HCT116 (cell line): ENCODE measurements around the gene NIN. TPM values are rescaled to one million over a fixed set of nuclear protein-coding genes. Genes with fewer than 3 reads are reported as not detected.

Experiments
- ATAC-seq: fragments of 200-7000 bp; cut with Tn5 transposase; 2 replicates; pipeline ENCODE4 v1.9.1; 2020; ENCODE audit warnings: mild to moderate bottlenecking, moderate library complexity
- BruUV-seq: library from RNA; stranded (reverse); fragments of 400-500 nt; replicated peaks from 2 replicates; lab custom pipeline; 2021; lab: Mats Ljungman, UMichigan
- CTCF ChIA-PET: fragments of 300-600 bp; sonication (Branson Sonifier 250); formaldehyde crosslinking; loops from one replicate; lab custom pipeline; 2021; ENCODE audit warnings: antibody characterized with exemption; lab: Charles Lee
- POLR2A ChIA-PET: fragments of 300-600, 350-600 bp; sonication (Branson Sonifier 250); formaldehyde crosslinking; loops from one replicate; lab custom pipeline; 2021; ENCODE audit warnings: antibody characterized with exemption; lab: Charles Lee
- RAD21 ChIA-PET, 2 experiments: fragments of 300-600 bp; sonication (Branson Sonifier 250); formaldehyde crosslinking; loops; one replicate each; lab custom pipeline; 2023; ENCODE audit warnings: low total read pairs in 2 of 2; ENCODE audit not compliant: uncharacterized antibody in 2 of 2, unreplicated experiment in 2 of 2, low non-redundant PET in 1 of 2; lab: Charles Lee
- DNase-seq: peaks from one replicate; pipeline ENCODE4 v3.0.0-alpha.2; 2010; ENCODE audit warnings: low read depth, low spot score
- H2AFZ ChIP-seq: fragments of 200-600 bp; shearing (Covaris generic), sonication (generic); 2 replicates; pipeline ENCODE4 v1.6.1; 2017; ENCODE audit warnings: low read depth, mixed run types, mixed read lengths, antibody characterized with exemption, low read length; ENCODE audit not compliant: poor library complexity, severe bottlenecking
- H3K27ac ChIP-seq: 2 replicates; pipeline ENCODE4 v1.5.1; 2012; ENCODE audit warnings: low read depth, low read length
- H3K27me3 ChIP-seq: fragments of 200-600 bp; sonication (generic); 2 replicates; pipeline ENCODE4 v1.6.1; 2016; ENCODE audit warnings: mixed run types, low read length, mixed read lengths; ENCODE audit not compliant: insufficient read depth
- H3K36me3 ChIP-seq, 2 experiments: fragments of 200-500 bp in 1 of 2; fragments of 200-600 bp in 1 of 2; sonication (Bioruptor generic) in 1 of 2; sonication (generic) in 1 of 2; 2 replicates each; pipeline versions ENCODE4 v1.5.1 to v1.6.1; 2014 to 2016; ENCODE audit warnings: low read length in 2 of 2, inconsistent platforms in 1 of 2, mixed read lengths in 1 of 2, mixed run types in 1 of 2; ENCODE audit not compliant: insufficient read depth in 2 of 2, control insufficient read depth in 1 of 2
- H3K4me1 ChIP-seq, 2 experiments: fragments of 200-600 bp in 1 of 2; sonication (generic) in 1 of 2; 2 replicates each; pipeline versions ENCODE4 v1.5.1 to v1.6.1; 2012 to 2017; ENCODE audit warnings: low read length in 2 of 2, inconsistent platforms in 1 of 2, mild to moderate bottlenecking in 1 of 2, mixed read lengths in 1 of 2, mixed run types in 1 of 2, moderate library complexity in 1 of 2; ENCODE audit not compliant: insufficient read depth in 2 of 2, control insufficient read depth in 1 of 2
- H3K4me2 ChIP-seq: fragments of 200-600 bp; sonication (generic); 2 replicates; pipeline ENCODE4 v1.6.1; 2017; ENCODE audit warnings: mixed run types, low read length, mixed read lengths
- H3K4me3 ChIP-seq, 2 experiments: fragments of 200-600 bp in 1 of 2; sonication (generic) in 1 of 2; replicated peaks in 1 of 2; 2 replicates each; pipeline ENCODE4 v1.5.1; 2011 to 2016; ENCODE audit warnings: low read length in 2 of 2, control low read depth in 1 of 2, low read depth in 1 of 2, mild to moderate bottlenecking in 1 of 2, mixed read lengths in 1 of 2, mixed run types in 1 of 2
- H3K79me2 ChIP-seq: fragments of 200-600 bp; sonication (generic); 2 replicates; pipeline ENCODE4 v1.6.1; 2017; ENCODE audit warnings: mild to moderate bottlenecking, mixed run types, low read length, moderate library complexity, mixed read lengths; ENCODE audit not compliant: insufficient read depth
- H3K9ac ChIP-seq: fragments of 200-600 bp; sonication (generic); 2 replicates; pipeline ENCODE4 v1.6.1; 2016; ENCODE audit warnings: low read length, mixed read lengths
- H3K9me2 ChIP-seq: fragments of 200-600 bp; sonication (generic), shearing (Covaris generic); 2 replicates; pipeline ENCODE4 v1.6.1; 2017; ENCODE audit warnings: mixed run types, mild to moderate bottlenecking, moderate library complexity; ENCODE audit not compliant: insufficient read depth
- H3K9me3 ChIP-seq, 2 experiments: fragments of 200-500 bp in 1 of 2; fragments of 200-600 bp in 1 of 2; sonication (Bioruptor generic) in 1 of 2; sonication (generic) in 1 of 2; 2 replicates each; pipeline ENCODE4 v1.6.1; 2014 to 2017; ENCODE audit warnings: low read length in 2 of 2, mixed read lengths in 2 of 2, inconsistent platforms in 1 of 2, low read depth in 1 of 2, mild to moderate bottlenecking in 1 of 2, mixed run types in 1 of 2, moderate library complexity in 1 of 2; ENCODE audit not compliant: control insufficient read depth in 1 of 2, insufficient read depth in 1 of 2
- H4K20me1 ChIP-seq: fragments of 200-600 bp; sonication (generic), shearing (Covaris generic); 2 replicates; pipeline ENCODE4 v1.6.1; 2017; ENCODE audit warnings: mixed run types, mild to moderate bottlenecking, moderate library complexity; ENCODE audit not compliant: insufficient read depth
- ATF3 ChIP-seq: IDR thresholded peaks from 2 replicates; pipeline ENCODE4 v1.6.1; 2012
- CEBPB ChIP-seq: IDR thresholded peaks from 2 replicates; pipeline ENCODE4 v1.6.1; 2012; ENCODE audit warnings: low read depth
- EGR1 ChIP-seq: IDR thresholded peaks from 2 replicates; pipeline ENCODE4 v1.6.1; 2012; ENCODE audit warnings: low read depth
- ELF1 ChIP-seq: IDR thresholded peaks from 2 replicates; pipeline ENCODE4 v1.6.1; 2012; ENCODE audit warnings: low read depth, borderline replicate concordance
- FOSL1 ChIP-seq: IDR thresholded peaks from 2 replicates; pipeline ENCODE4 v1.6.1; 2012; ENCODE audit warnings: low read depth
- ZFX ChIP-seq: fragments of 450-650 bp; IDR thresholded peaks from 2 replicates; pipeline ENCODE4 v1.6.1; 2017
- ZNF274 ChIP-seq: fragments of 200-500 bp; sonication (Bioruptor generic); IDR thresholded peaks from 2 replicates; pipeline ENCODE4 v1.6.1; 2014; ENCODE audit warnings: mild to moderate bottlenecking, low read depth, low read length, inconsistent platforms
- intact Hi-C: fragments of 100-400 bp; cut with micrococcal nuclease; formaldehyde crosslinking; loops from 2 replicates; pipeline ENCODE4 v1.10.0; 2022
- total RNA-seq: library from RNA; stranded (reverse); gene quantifications from one replicate; pipeline ENCODE4 v1.2.1, GENCODE V29; 2021; ENCODE audit not compliant: unreplicated experiment
- TF ChIP-seq, protein P1 (sequence below): IDR thresholded peaks from 2 replicates; pipeline ENCODE4 v1.6.1; 2011; ENCODE audit warnings: mild to moderate bottlenecking, low read length, moderate library complexity; ENCODE audit not compliant: insufficient replicate concordance; ENCODE audit errors: extremely low read depth

The NIN gene
- total RNA-seq, 1 experiment from 2014 or later, result 39.6 TPM

- Histone ChIP-seq H3K27me3 (no peaks in the 10 kb centered on the region), H3K4me1 (no peaks in the 10 kb centered on the region), H3K9ac (no peak overlapping the region), H3K9me3 (no peaks in the 10 kb centered on the region), H3K36me3 (peaks cover 15 to 16% of the 10 kb centered on the region in 2 experiments; a peak in 3 of 4 replicates), H4K20me1 (no peaks in the 10 kb centered on the region), H3K9me2 (no peaks in the 10 kb centered on the region), H3K4me3 (no peak overlapping the region), H3K79me2 (no peaks in the 10 kb centered on the region), H2AFZ (no peak overlapping the region), H3K4me2 (no peak overlapping the region), H3K27ac (no peak overlapping the region)
- ChIA-PET CTCF (no interaction called here), POLR2A (no interaction called here), RAD21 (no interaction called here)
- ATAC-seq (no peak), DNase-seq (no peak)
- BruUV-seq, result no TSS peak
- TF ChIP-seq ZFX, result no peak
- no peak for TF ChIP-seq ELF1
- no peak for TF ChIP-seq ATF3
- TF ChIP-seq, protein P1, sequence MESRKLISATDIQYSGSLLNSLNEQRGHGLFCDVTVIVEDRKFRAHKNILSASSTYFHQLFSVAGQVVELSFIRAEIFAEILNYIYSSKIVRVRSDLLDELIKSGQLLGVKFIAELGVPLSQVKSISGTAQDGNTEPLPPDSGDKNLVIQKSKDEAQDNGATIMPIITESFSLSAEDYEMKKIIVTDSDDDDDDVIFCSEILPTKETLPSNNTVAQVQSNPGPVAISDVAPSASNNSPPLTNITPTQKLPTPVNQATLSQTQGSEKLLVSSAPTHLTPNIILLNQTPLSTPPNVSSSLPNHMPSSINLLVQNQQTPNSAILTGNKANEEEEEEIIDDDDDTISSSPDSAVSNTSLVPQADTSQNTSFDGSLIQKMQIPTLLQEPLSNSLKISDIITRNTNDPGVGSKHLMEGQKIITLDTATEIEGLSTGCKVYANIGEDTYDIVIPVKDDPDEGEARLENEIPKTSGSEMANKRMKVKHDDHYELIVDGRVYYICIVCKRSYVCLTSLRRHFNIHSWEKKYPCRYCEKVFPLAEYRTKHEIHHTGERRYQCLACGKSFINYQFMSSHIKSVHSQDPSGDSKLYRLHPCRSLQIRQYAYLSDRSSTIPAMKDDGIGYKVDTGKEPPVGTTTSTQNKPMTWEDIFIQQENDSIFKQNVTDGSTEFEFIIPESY, result no peak
- intact Hi-C loops, result no loop called here
These were observed 74.7 kb downstream of the NIN start for GRCh38 chr14:50756300-50756699.

DNA sequence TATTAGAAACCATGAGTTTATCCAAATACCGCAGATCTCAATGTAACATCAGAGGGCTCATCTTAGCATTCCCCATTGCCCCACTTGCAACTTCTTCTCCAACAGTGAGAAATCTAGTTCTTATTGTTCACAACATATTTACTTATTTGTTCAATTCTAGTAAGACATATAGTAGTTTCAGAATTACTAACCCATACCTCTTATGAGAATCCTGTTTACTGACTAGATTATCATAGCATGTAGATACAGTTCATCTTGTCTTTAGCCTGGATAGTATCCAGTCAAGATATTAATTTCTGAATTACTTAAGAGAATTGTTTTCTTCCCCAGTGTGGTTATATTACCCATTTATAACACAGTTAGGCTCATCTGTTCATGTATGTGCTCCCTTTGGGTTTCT is 80.6 kb downstream of the NIN start:
- H3K4me3 ChIP-seq, result no peak overlapping the region
- DNase-seq (no peak), ATAC-seq (no peak)
- no peaks in the 10 kb centered on the region for H3K4me1 ChIP-seq
- no peaks in the 10 kb centered on the region for H3K9me2 ChIP-seq
- peaks cover 25 to 30% of the 10 kb centered on the region in 2 experiments; a peak in 3 of 4 replicates for H3K36me3 ChIP-seq
- BruUV-seq, result no TSS peak
- H3K9me3 ChIP-seq, result no peaks in the 10 kb centered on the region
- no peaks in the 10 kb centered on the region for H3K79me2 ChIP-seq
- ChIA-PET CTCF (interaction anchor here (1.4 kb wide), 1 partner anchor 24 kb away, joined by 4 read pairs; no protein-coding TSS in a partner anchor), RAD21 (no interaction called here), POLR2A (no interaction called here)
- H4K20me1 ChIP-seq, result no peaks in the 10 kb centered on the region
- H2AFZ ChIP-seq, result no peak overlapping the region
- TF ChIP-seq CEBPB (no peak), EGR1 (no peak), FOSL1 (no peak), ZNF274 (no peak)
- intact Hi-C loops, result no loop called here
- H3K4me2 ChIP-seq, result no peak overlapping the region
- H3K27me3 ChIP-seq, result no peaks in the 10 kb centered on the region
- H3K27ac ChIP-seq, result no peak overlapping the region
- no peak overlapping the region for H3K9ac ChIP-seq
